A549 (cell line): ENCODE data around the gene MTHFS. TPM values are rescaled to one million over a fixed set of nuclear protein-coding genes. Genes with fewer than 3 reads are reported as not detected.
"Not testable (repeated sequence)": the region's sequence is repeated elsewhere in the genome, so short reads cannot be mapped to it uniquely, and the experiment has no call there.

Experiments used
- ATAC-seq, 2 experiments: fragments of 200-7000 bp in 1 of 2; fragments of >200 bp in 1 of 2; cut with Nextera tagmentation in 1 of 2; cut with Tn5 transposase in 1 of 2; 3 replicates each; pipeline versions ENCODE4 v1.8.0 to v1.9.1; 2018 to 2020; ENCODE audit warnings: mild to moderate bottlenecking in 1 of 2, moderate library complexity in 1 of 2
- CTCF ChIA-PET: fragments of 300-600 bp; sonication (Branson Sonifier 250); formaldehyde crosslinking; extraction: SDS; loops from one replicate; lab custom pipeline; 2021; ENCODE audit warnings: antibody characterized with exemption, inconsistent platforms; lab: Yijun Ruan, JAX
- POLR2A ChIA-PET: fragments of 350-600 bp; formaldehyde crosslinking; extraction: SDS; loops from one replicate; lab custom pipeline; 2021; ENCODE audit warnings: antibody characterized with exemption, inconsistent platforms; lab: Yijun Ruan, JAX
- DNase-seq, 2 experiments: peaks; one replicate each; pipeline versions ENCODE4 v3.0.0 to v3.0.0-alpha.2; 2011 to 2016; ENCODE audit warnings: low read depth in 1 of 2, low spot score in 1 of 2
- FAIRE-seq: peaks from 2 replicates; lab custom pipeline; 2011; peaks lifted over from hg19 to GRCh38; lab: Jason Lieb, UNC
- H3K27ac ChIP-seq, 2 experiments: fragments of >200 bp; sonication (Bioruptor Twin); formaldehyde crosslinking; 3 replicates each; pipeline ENCODE4 v1.5.1; 2016 to 2017
- H3K4me1 ChIP-seq: fragments of >200 bp; sonication (Bioruptor Twin); formaldehyde crosslinking; 3 replicates; pipeline ENCODE4 v1.6.1; 2016
- H3K4me2 ChIP-seq: fragments of >200 bp; sonication (Bioruptor Twin); formaldehyde crosslinking; 3 replicates; pipeline ENCODE4 v1.6.1; 2016
- H3K4me3 ChIP-seq: fragments of >200 bp; sonication (Bioruptor Twin); formaldehyde crosslinking; 3 replicates; pipeline ENCODE4 v1.5.1; 2016
- H3K9me3 ChIP-seq: fragments of >200 bp; sonication (Bioruptor Twin); formaldehyde crosslinking; 3 replicates; pipeline ENCODE4 v1.6.1; 2016
- CBX8 ChIP-seq: fragments of 200-600 bp; sonication (generic); IDR thresholded peaks from 2 replicates; pipeline ENCODE4 v1.6.1; 2016
- CTCF ChIP-seq: fragments of >200 bp; sonication (Bioruptor Twin); formaldehyde crosslinking; IDR thresholded peaks from 3 replicates; pipeline ENCODE4 v1.5.1; 2016
- EHF ChIP-seq: fragments of 250-450 bp; sonication (Bioruptor Pico); IDR thresholded peaks from 2 replicates; pipeline ENCODE4 v1.5.0; 2020; ENCODE audit warnings: mild to moderate bottlenecking
- EP300 ChIP-seq, 2 experiments: fragments of >200 bp; sonication (Bioruptor Twin); formaldehyde crosslinking; IDR thresholded peaks; 2 replicates in 1 of 2; 3 replicates in 1 of 2; pipeline ENCODE4 v1.6.1; 2016 to 2017
- FOSL2 ChIP-seq, 2 experiments: fragments of 450-650 bp in 1 of 2; fragments of >200 bp in 1 of 2; sonication (Bioruptor Twin) in 1 of 2; formaldehyde crosslinking; IDR thresholded peaks; 2 replicates each; pipeline versions ENCODE4 v1.5.0 to v1.6.1; 2016 to 2020; ENCODE audit warnings: mild to moderate bottlenecking in 1 of 2, moderate library complexity in 1 of 2
- GATA3 ChIP-seq: IDR thresholded peaks from 2 replicates; pipeline ENCODE4 v1.6.1; 2012; ENCODE audit warnings: borderline replicate concordance
- HEYL ChIP-seq: fragments of 250-450 bp; sonication (Bioruptor Pico); IDR thresholded peaks from 2 replicates; pipeline ENCODE4 v1.8.0; 2021; ENCODE audit warnings: mild to moderate bottlenecking, moderate library complexity
- JUN ChIP-seq, 2 experiments: fragments of >200 bp; sonication (Bioruptor Twin); formaldehyde crosslinking; IDR thresholded peaks; 2 replicates in 1 of 2; 3 replicates in 1 of 2; pipeline ENCODE4 v1.6.1; 2016 to 2017
- JUNB ChIP-seq: fragments of >200 bp; sonication (Bioruptor Twin); formaldehyde crosslinking; IDR thresholded peaks from 2 replicates; pipeline ENCODE4 v1.6.1; 2016
- KDM1A ChIP-seq: fragments of 200-600 bp; sonication (generic); IDR thresholded peaks from 2 replicates; pipeline ENCODE4 v1.6.1; 2016; ENCODE audit warnings: low read depth, mild to moderate bottlenecking
- KDM5A ChIP-seq: fragments of 200-600 bp; sonication (generic); IDR thresholded peaks from 2 replicates; pipeline ENCODE4 v1.6.1; 2016; ENCODE audit warnings: antibody characterized with exemption, mild to moderate bottlenecking
- MAFK ChIP-seq: fragments of 450-650 bp; IDR thresholded peaks from 2 replicates; pipeline ENCODE4 v1.6.1; 2014; ENCODE audit not compliant: partially characterized antibody
- NFE2L2 ChIP-seq: fragments of 150-350 bp; conservative IDR thresholded peaks from 2 replicates; pipeline ENCODE4 v1.6.1; 2014; ENCODE audit warnings: low read length
- RAD21 ChIP-seq, 2 experiments: fragments of >200 bp in 1 of 2; sonication (Bioruptor Twin) in 1 of 2; formaldehyde crosslinking in 1 of 2; IDR thresholded peaks in 1 of 2; conservative IDR thresholded peaks in 1 of 2; 2 replicates in 1 of 2; 3 replicates in 1 of 2; pipeline ENCODE4 v1.6.1; 2012 to 2018; ENCODE audit warnings: inconsistent platforms in 1 of 2
- REST ChIP-seq: fragments of 200-600 bp; sonication (generic); IDR thresholded peaks from 2 replicates; pipeline ENCODE4 v1.6.1; 2016; ENCODE audit warnings: antibody characterized with exemption, mild to moderate bottlenecking, moderate library complexity
- RNF2 ChIP-seq: fragments of 200-600 bp; sonication (generic); IDR thresholded peaks from 2 replicates; pipeline ENCODE4 v1.6.1; 2016; ENCODE audit warnings: low read depth, mild to moderate bottlenecking, antibody characterized with exemption, moderate library complexity, borderline replicate concordance
- SMC3 ChIP-seq: fragments of >200 bp; sonication (Bioruptor Twin); formaldehyde crosslinking; IDR thresholded peaks from 3 replicates; pipeline ENCODE4 v1.6.1; 2018; ENCODE audit warnings: inconsistent platforms
- ZC3H11A ChIP-seq: fragments of 450-650 bp; IDR thresholded peaks from 2 replicates; pipeline ENCODE4 v1.6.1; 2014; ENCODE audit warnings: antibody characterized with exemption, mild to moderate bottlenecking
- WGBS: methylation state at CpG from one replicate; pipeline ENCODE4 v1.1.6; 2017; ENCODE audit errors: missing lambda C conversion rate; 5-methylcytosine and 5-hydroxymethylcytosine counted together
- polyA plus RNA-seq, 4 experiments: library from polyadenylated mRNA; depleted of rRNA in 3 of 4; stranded (reverse); fragments of >200 nt; fragmentation: RNase III in 1 of 4; extraction: RNeasy Plus Mini Kit Qiagen cat#74134 plus additional on column Dnase treatment in 1 of 4; gene quantifications; 2 replicates in 3 of 4; 3 replicates in 1 of 4; pipeline ENCODE4 v1.2.3, GENCODE V29; 2011 to 2017

The MTHFS gene
- polyA plus RNA-seq, 2 of the 4 experiments (the other 2 are of a cell fraction) = 102 to 158 TPM

- Histone ChIP-seq H3K4me3 (no peak overlapping the region), H3K4me2 (no peak overlapping the region), H3K9me3 (no peaks in the 10 kb centered on the region), H3K4me1 (peaks cover 41% of the 10 kb centered on the region), H3K27ac (peak overlapping the region in 1 of 2 experiments; percentile 14; a peak in 1 of 6 replicates)
- ATAC-seq = no peak
- CTCF ChIA-PET = interaction anchor here (0.6 kb wide), 1 partner anchor 797 kb away, joined by 3 read pairs; no protein-coding TSS in a partner anchor
- POLR2A ChIA-PET = no interaction called here
- no peak for DNase-seq
- no peak for FAIRE-seq
- no peak for TF ChIP-seq MAFK
- no peak for TF ChIP-seq EHF (CRISPR knock-in tag)
- no peak for TF ChIP-seq KDM1A
- no peak for TF ChIP-seq RNF2
- TF ChIP-seq EP300 (IDR thresholded peaks at IDR 0.05) = no peak
- no peak for TF ChIP-seq RAD21 (conservative IDR thresholded peaks at IDR 0.05 in 1 of 2, IDR thresholded peaks at IDR 0.05 in 1 of 2)
- TF ChIP-seq JUNB = no peak
- no peak for TF ChIP-seq CBX8
- no peak for TF ChIP-seq GATA3
- no peak for TF ChIP-seq NFE2L2
- no peak for TF ChIP-seq ZC3H11A
- WGBS = 95% methylated on average over 1 of the region's 1 CpG
Measured at GRCh38 chr15:79901958-79902357, 5.1 kb upstream of the MTHFS start.

- CTCF ChIA-PET, FAIRE-seq, DNase-seq, H3K27ac ChIP-seq, H3K4me2 ChIP-seq, ATAC-seq, POLR2A ChIA-PET, H3K4me3 ChIP-seq: not testable (repeated sequence)
- 91% methylated on average over 4 of the region's 4 CpGs for WGBS
- TF ChIP-seq RAD21 (conservative IDR thresholded peaks at IDR 0.05 in 1 of 2, IDR thresholded peaks at IDR 0.05 in 1 of 2) = 0 out of 5 replicates have a peak, but pooled peaks have one; percentile 13 to 43
- TF ChIP-seq, all 56 proteins: peak for 1; not testable (repeated sequence) for 55
- H3K4me1 ChIP-seq = peaks cover 43% of the 10 kb centered on the region
- not testable (repeated sequence) for H3K9me3 ChIP-seq
Measured at GRCh38 chr15:79900818-79901378, 4.1 kb upstream of the MTHFS start.

GRCh38 chr15:79900087-79900486 lies 3.3 kb upstream of the MTHFS start:
- Histone ChIP-seq H3K4me1 (peaks cover 46% of the 10 kb centered on the region), H3K4me2 (no peak overlapping the region), H3K9me3 (no peaks in the 10 kb centered on the region), H3K4me3 (no peak overlapping the region), H3K27ac (0 out of 6 replicates have a peak overlapping the region, but pooled peaks of 1 of the 2 experiments have one; percentile 10)
- 92% methylated on average over 9 of the region's 9 CpGs for WGBS
- FAIRE-seq = no peak
- no peak for DNase-seq
- no peak for TF ChIP-seq SMC3
- TF ChIP-seq JUNB = no peak
- no peak for TF ChIP-seq CTCF
- no peak for TF ChIP-seq HEYL (CRISPR knock-in tag)
- TF ChIP-seq KDM5A = no peak
- no peak for TF ChIP-seq REST
- no peak for TF ChIP-seq FOSL2 (IDR thresholded peaks at IDR 0.05)
- TF ChIP-seq FOSL2 (CRISPR knock-in tag; IDR thresholded peaks at IDR 0.05) = no peak
- TF ChIP-seq JUN (IDR thresholded peaks at IDR 0.05) = no peak
- TF ChIP-seq MAFK = no peak
- TF ChIP-seq EP300 (IDR thresholded peaks at IDR 0.05) = no peak
- no peak for TF ChIP-seq EHF (CRISPR knock-in tag)
- ATAC-seq = no peak
- ChIA-PET POLR2A (no interaction called here), CTCF (interaction anchor here (1.0 to 6.9 kb wide), 2 partner anchors 13 to 93 kb away, joined by 3 to 55 read pairs; no protein-coding TSS in a partner anchor)
